ENCODE results near the gene BLM. TPM values are rescaled to one million over a fixed set of nuclear protein-coding genes. Genes with fewer than 3 reads are reported as not detected.

BLM gene
- total and polyA plus RNA-seq, 2 of the 4 experiments (the other 2 are of a cell fraction): 2.5 to 6.5 TPM

DNA sequence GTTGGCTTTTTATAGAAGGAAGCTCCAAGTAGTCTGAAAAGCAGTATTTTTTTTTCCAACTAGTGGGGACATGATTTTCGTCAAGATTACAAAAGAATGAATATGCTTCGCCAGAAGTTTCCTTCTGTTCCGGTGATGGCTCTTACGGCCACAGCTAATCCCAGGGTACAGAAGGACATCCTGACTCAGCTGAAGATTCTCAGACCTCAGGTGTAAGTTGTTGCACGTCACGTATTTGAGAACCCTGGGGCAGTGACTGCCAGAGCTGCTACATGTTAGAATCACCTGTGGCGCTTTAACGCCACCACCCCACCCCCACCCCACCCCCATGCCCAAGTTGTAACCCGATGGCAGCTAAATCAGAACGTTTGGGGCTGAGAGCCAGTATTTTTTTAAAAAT, 52.2 kb downstream of the BLM start:
- no peak overlapping the region for H2AFZ ChIP-seq (replicated peaks; ENCODE audit: low read length, poor library complexity)
- H3K9me3 ChIP-seq (ENCODE audit: control insufficient read depth, insufficient read depth, low read length): no peaks in the 10 kb centered on the region
- no peak for DNase-seq
- no peak overlapping the region for H3K27ac ChIP-seq (ENCODE audit: insufficient read depth, low read length)
- no peak overlapping the region for H2BK120ac ChIP-seq (ENCODE audit: low read depth, low read length)
- H3K14ac ChIP-seq (replicated peaks; ENCODE audit: low read depth, low read length): no peak overlapping the region
- H4K5ac ChIP-seq (ENCODE audit: low read depth, low read length): no peak overlapping the region
- ChIA-PET CTCF (interaction anchor here (0.9 kb wide), 1 partner anchor 14 kb away, joined by 3 read pairs; no protein-coding TSS in a partner anchor), POLR2A (ENCODE audit: unreplicated experiment) (no interaction called here)
- dilution Hi-C loops (cut with HindIII; ENCODE audit: low sequenced_read_pairs, unreplicated experiment): no loop called here
- no peak overlapping the region for H3K9ac ChIP-seq (ENCODE audit: low read depth, low read length)
- no peaks in the 10 kb centered on the region; the same call in 1 of the 2 replicates for H3K36me3 ChIP-seq (ENCODE audit: control insufficient read depth, insufficient read depth, low read length)
- H3K4ac ChIP-seq (ENCODE audit: low read depth, low read length): no peak overlapping the region
- intact Hi-C loops (cut with micrococcal nuclease): no loop called here
- no peak overlapping the region for H3K4me3 ChIP-seq (ENCODE audit: insufficient read depth, low read depth, low read length)
- H3K56ac ChIP-seq (ENCODE audit: extremely low read depth, insufficient read depth, low read length): no peak overlapping the region
- WGBS, 2 experiments (ENCODE audit: extremely low coverage in 2 of 2, insufficient read length in 1 of 2): 94% methylated on average over 6 of the region's 10 CpGs; no CpG with 5 or more reads in 1 of the 2 experiments
- H2BK15ac ChIP-seq (ENCODE audit: low read depth, low read length): no peak overlapping the region
- no peak overlapping the region for H4K8ac ChIP-seq (ENCODE audit: low read depth in 2 of 2, low read length in 2 of 2)
- H2BK5ac ChIP-seq (ENCODE audit: low read depth, low read length, poor library complexity, severe bottlenecking): no peak overlapping the region
- H3K4me2 ChIP-seq (ENCODE audit: low read depth, low read length): no peak overlapping the region
- H3K23ac ChIP-seq (ENCODE audit: low read depth, low read length): no peak overlapping the region
- no peak overlapping the region for H4K91ac ChIP-seq (ENCODE audit: insufficient read depth, low read depth, low read length)
- H3K4me1 ChIP-seq (ENCODE audit: control insufficient read depth, insufficient read depth, low read length): no peaks in the 10 kb centered on the region
- no peak overlapping the region for H2BK20ac ChIP-seq (ENCODE audit: low read depth, low read length)
- in situ Hi-C loops (cut with MboI; ENCODE audit: low sequenced_read_pairs): no loop called here
- H2AK5ac ChIP-seq (ENCODE audit: low read depth, low read length): no peak overlapping the region
- H3K18ac ChIP-seq (ENCODE audit: low read depth, low read length): no peak overlapping the region
- no peaks in the 10 kb centered on the region for H3K9me1 ChIP-seq (ENCODE audit: insufficient read depth, low read length)
- TF ChIP-seq RCOR1 (IDR thresholded peaks at IDR 0.05; ENCODE audit: insufficient replicate concordance, low read length): no peak
- TF ChIP-seq MXI1 (IDR thresholded peaks at IDR 0.05; ENCODE audit: borderline replicate concordance, low read depth, low read length): no peak
- TF ChIP-seq RFX5 (IDR thresholded peaks at IDR 0.05; ENCODE audit: low read depth, low read length): no peak
- H4K20me1 ChIP-seq (ENCODE audit: insufficient read depth, low read length): no peaks in the 10 kb centered on the region
- BruUV-seq (replicated peaks): no TSS peak
- no peak for ATAC-seq (ENCODE audit: low read depth)
- H2AK9ac ChIP-seq (replicated peaks; ENCODE audit: low read depth, low read length, poor library complexity): no peak overlapping the region
- H3K79me1 ChIP-seq (ENCODE audit: low read depth in 1 of 2, low read length in 2 of 2): no peaks in the 10 kb centered on the region
- H3K27me3 ChIP-seq (ENCODE audit: control insufficient read depth, insufficient read depth, low read length): no peaks in the 10 kb centered on the region
